GM23338 (cell line): Measurements from ENCODE around the gene C14orf93. TPM values are rescaled to one million over a fixed set of nuclear protein-coding genes. Genes with fewer than 3 reads are reported as not detected.

Experiments
- ATAC-seq: fragments of 200-7000 bp; cut with Tn5 transposase; 3 replicates; pipeline ENCODE4 v1.9.1; 2020
- DNase-seq: peaks from one replicate; pipeline ENCODE4 v3.0.0-alpha.2; 2015; ENCODE audit warnings: low spot score
- H2AFZ ChIP-seq: fragments of 200-600 bp; sonication (generic); 2 replicates; pipeline ENCODE4 v1.8.0; 2016; ENCODE audit warnings: antibody characterized with exemption, mild to moderate bottlenecking, moderate library complexity
- H3F3A ChIP-seq: fragments of 200-600 bp; sonication (generic); replicated peaks from 2 replicates; pipeline ENCODE4 v1.8.0; 2017; ENCODE audit warnings: antibody characterized with exemption, mixed run types, low read depth
- H3K27ac ChIP-seq: fragments of 200-600 bp; sonication (generic); 2 replicates; pipeline ENCODE4 v1.6.1; 2016; ENCODE audit warnings: low read depth
- H3K27me3 ChIP-seq: fragments of 200-600 bp; sonication (generic); 2 replicates; pipeline ENCODE4 v1.8.0; 2016; ENCODE audit warnings: mild to moderate bottlenecking, mixed run types, moderate library complexity; ENCODE audit not compliant: insufficient read depth
- H3K36me3 ChIP-seq: fragments of 200-600 bp; sonication (generic); 2 replicates; pipeline ENCODE4 v1.8.0; 2016; ENCODE audit warnings: mild to moderate bottlenecking; ENCODE audit not compliant: insufficient read depth
- H3K4me1 ChIP-seq: fragments of 200-600 bp; sonication (generic); 2 replicates; pipeline ENCODE4 v1.8.0; 2016; ENCODE audit warnings: mild to moderate bottlenecking, moderate library complexity; ENCODE audit not compliant: insufficient read depth
- H3K4me2 ChIP-seq: fragments of 200-600 bp; sonication (generic); 2 replicates; pipeline ENCODE4 v1.7.1; 2017; ENCODE audit warnings: mixed run types
- H3K4me3 ChIP-seq: fragments of 200-600 bp; sonication (generic); 2 replicates; pipeline ENCODE4 v1.6.1; 2016; ENCODE audit warnings: mixed run types
- H3K79me2 ChIP-seq: fragments of 200-600 bp; sonication (generic); replicated peaks from 2 replicates; pipeline ENCODE4 v1.8.0; 2017; ENCODE audit warnings: mild to moderate bottlenecking; ENCODE audit not compliant: insufficient read depth
- H3K9me2 ChIP-seq: fragments of 200-600 bp; sonication (generic); 2 replicates; pipeline ENCODE4 v1.8.0; 2017; ENCODE audit not compliant: insufficient read depth
- H4K20me1 ChIP-seq: fragments of 200-600 bp; sonication (generic); replicated peaks from 2 replicates; pipeline ENCODE4 v1.8.0; 2017; ENCODE audit warnings: mild to moderate bottlenecking; ENCODE audit not compliant: insufficient read depth
- H3K27ac Mint-ChIP-seq: 2 replicates; pipeline ENCODE4 v1.8.0; 2020; ENCODE audit warnings: inconsistent platforms, mild to moderate bottlenecking, moderate library complexity, mixed read lengths
- H3K27me3 Mint-ChIP-seq: 3 replicates; pipeline ENCODE4 v1.8.0; 2022; ENCODE audit warnings: low read depth, mild to moderate bottlenecking, moderate library complexity, mixed read lengths, inconsistent platforms; ENCODE audit not compliant: insufficient read depth, poor library complexity
- H3K36me3 Mint-ChIP-seq: 3 replicates; pipeline ENCODE4 v1.8.0; 2021; ENCODE audit warnings: low read depth, mild to moderate bottlenecking, inconsistent platforms, moderate library complexity, mixed read lengths
- H3K4me1 Mint-ChIP-seq: 3 replicates; pipeline ENCODE4 v1.8.0; 2020; ENCODE audit warnings: mild to moderate bottlenecking, inconsistent platforms, mixed read lengths
- H3K4me3 Mint-ChIP-seq: 3 replicates; pipeline ENCODE4 v1.8.0; 2021; ENCODE audit warnings: moderate library complexity, mild to moderate bottlenecking, inconsistent platforms, mixed read lengths
- H3K9me3 Mint-ChIP-seq: 3 replicates; pipeline ENCODE4 v1.8.0; 2020; ENCODE audit warnings: moderate library complexity, mild to moderate bottlenecking, inconsistent platforms, mixed read lengths
- NANOG ChIP-seq: IDR thresholded peaks from 2 replicates; pipeline ENCODE4 v1.6.1; 2016; ENCODE audit warnings: antibody characterized with exemption, borderline replicate concordance
- polyA plus RNA-seq: library from polyadenylated mRNA; unstranded; fragments of >200 nt; fragmentation: Nextera tagmentation; extraction: Ambion mirVana; gene quantifications from 2 replicates; pipeline ENCODE4 v1.2.1, GENCODE V29; 2016
- total RNA-seq: library from RNA; depleted of rRNA; stranded (reverse); fragments of >200 nt; shearing (Covaris generic); gene quantifications from 2 replicates; pipeline ENCODE4 v1.2.3, GENCODE V29; 2014
- TF ChIP-seq, protein P1 (sequence below): IDR thresholded peaks from one replicate; pipeline ENCODE4 v1.6.1; 2018; ENCODE audit warnings: antibody characterized with exemption; ENCODE audit not compliant: unreplicated experiment
- TF ChIP-seq, protein P2 (sequence below): fragments of 250-450 bp; sonication (Bioruptor Pico); IDR thresholded peaks from 2 replicates; pipeline ENCODE4 v1.5.0; 2020; ENCODE audit warnings: mild to moderate bottlenecking, moderate library complexity
- TF ChIP-seq, protein P3 (sequence below), 2 experiments: fragments of 200-600 bp in 1 of 2; sonication (generic) in 1 of 2; conservative IDR thresholded peaks; 2 replicates each; pipeline versions ENCODE4 v1.5.1 to v1.6.1; 2016 to 2017; ENCODE audit warnings: antibody characterized with exemption in 2 of 2, low read depth in 2 of 2, mild to moderate bottlenecking in 2 of 2, moderate library complexity in 1 of 2

Gene C14orf93
- total and polyA plus RNA-seq, 2 experiments from 2014 or later, result 3.5 to 11.7 TPM

DNA sequence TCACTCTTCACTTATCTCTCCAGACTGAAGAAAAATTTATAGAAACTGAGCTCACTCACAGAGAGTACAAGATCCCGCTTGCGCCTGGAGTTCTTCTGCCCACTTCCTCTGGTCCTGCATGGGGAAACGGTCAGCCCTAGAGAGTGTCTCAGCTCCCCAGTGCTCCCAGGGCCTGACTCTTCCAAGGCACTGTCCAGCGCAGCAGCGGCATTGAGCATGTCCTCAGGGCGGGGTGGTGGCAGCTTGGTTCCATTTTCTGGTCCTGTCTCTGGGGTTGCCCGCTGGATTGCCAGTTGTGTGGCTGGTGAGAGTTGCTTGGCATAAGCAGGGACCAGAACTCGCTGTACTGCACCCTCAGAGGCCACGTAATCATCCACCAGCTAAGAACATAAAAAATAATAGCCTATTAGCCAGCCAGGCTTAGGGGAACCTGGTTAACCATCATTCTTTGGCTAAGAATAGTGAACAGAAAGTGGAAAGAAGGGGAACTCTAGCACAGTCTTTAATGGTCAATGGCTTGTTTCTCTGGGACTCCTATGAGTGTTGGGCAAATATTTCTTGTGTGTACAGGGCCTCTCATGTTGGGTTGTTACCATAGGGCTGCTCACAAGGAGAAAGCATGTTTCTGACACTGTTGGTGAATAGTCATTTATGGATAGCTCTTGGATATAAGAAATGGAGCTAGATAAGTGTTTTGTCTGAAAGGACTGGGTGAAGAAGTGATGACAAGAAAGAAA lies 13.9 kb downstream of the C14orf93 start (continued):
- TF ChIP-seq, protein P1, sequence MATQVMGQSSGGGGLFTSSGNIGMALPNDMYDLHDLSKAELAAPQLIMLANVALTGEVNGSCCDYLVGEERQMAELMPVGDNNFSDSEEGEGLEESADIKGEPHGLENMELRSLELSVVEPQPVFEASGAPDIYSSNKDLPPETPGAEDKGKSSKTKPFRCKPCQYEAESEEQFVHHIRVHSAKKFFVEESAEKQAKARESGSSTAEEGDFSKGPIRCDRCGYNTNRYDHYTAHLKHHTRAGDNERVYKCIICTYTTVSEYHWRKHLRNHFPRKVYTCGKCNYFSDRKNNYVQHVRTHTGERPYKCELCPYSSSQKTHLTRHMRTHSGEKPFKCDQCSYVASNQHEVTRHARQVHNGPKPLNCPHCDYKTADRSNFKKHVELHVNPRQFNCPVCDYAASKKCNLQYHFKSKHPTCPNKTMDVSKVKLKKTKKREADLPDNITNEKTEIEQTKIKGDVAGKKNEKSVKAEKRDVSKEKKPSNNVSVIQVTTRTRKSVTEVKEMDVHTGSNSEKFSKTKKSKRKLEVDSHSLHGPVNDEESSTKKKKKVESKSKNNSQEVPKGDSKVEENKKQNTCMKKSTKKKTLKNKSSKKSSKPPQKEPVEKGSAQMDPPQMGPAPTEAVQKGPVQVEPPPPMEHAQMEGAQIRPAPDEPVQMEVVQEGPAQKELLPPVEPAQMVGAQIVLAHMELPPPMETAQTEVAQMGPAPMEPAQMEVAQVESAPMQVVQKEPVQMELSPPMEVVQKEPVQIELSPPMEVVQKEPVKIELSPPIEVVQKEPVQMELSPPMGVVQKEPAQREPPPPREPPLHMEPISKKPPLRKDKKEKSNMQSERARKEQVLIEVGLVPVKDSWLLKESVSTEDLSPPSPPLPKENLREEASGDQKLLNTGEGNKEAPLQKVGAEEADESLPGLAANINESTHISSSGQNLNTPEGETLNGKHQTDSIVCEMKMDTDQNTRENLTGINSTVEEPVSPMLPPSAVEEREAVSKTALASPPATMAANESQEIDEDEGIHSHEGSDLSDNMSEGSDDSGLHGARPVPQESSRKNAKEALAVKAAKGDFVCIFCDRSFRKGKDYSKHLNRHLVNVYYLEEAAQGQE, result no peak

DNA sequence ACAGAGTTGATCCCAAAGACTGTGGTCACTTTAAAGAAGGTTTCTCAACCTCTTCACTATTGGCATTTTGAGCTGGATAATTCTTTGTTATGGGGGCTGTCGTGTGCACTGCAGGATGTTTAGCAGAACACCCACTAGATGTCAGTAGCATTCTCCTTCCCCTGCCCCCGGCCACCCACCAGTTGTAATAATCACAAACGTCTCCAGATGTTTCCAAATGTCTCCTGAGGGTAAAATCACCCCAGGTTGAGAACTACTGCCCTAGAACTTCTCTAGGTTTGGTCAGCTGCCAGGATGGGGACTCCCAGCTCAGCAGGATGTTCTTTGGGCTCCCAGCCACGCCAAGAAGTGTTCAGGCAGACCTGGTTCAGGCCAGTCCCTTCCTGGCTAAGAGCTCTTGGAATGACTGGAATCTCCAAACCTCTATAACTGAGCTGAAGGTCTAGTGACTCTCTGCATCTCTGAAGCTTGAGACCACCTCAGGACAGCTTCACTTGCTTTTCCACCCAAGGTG lies 15.1 kb downstream of the C14orf93 start:
- Mint-ChIP-seq H3K4me3 (no peak overlapping the region), H3K36me3 (no peaks in the 10 kb centered on the region), H3K9me3 (no peaks in the 10 kb centered on the region), H3K27me3 (no peaks in the 10 kb centered on the region), H3K27ac (0 out of 2 replicates have a peak overlapping the region, but pooled peaks have one; percentile 74), H3K4me1 (peaks cover 7% of the 10 kb centered on the region)
- Histone ChIP-seq H4K20me1 (no peaks in the 10 kb centered on the region), H3K4me2 (peak overlapping the region; percentile 1; the same call in 1 of the 2 replicates), H3K79me2 (no peaks in the 10 kb centered on the region), H3K4me1 (0 out of 2 replicates have a peak, but pooled peaks cover 3% of the 10 kb centered on the region), H3F3A (0 out of 2 replicates have a peak, but pooled peaks cover 3% of the 10 kb centered on the region), H3K4me3 (no peak overlapping the region), H3K36me3 (no peaks in the 10 kb centered on the region), H3K9me2 (no peaks in the 10 kb centered on the region), H2AFZ (0 out of 2 replicates have a peak overlapping the region, but pooled peaks have one; percentile 2), H3K27me3 (no peaks in the 10 kb centered on the region), H3K27ac (no peak overlapping the region)
- peak; percentile 62 for DNase-seq
- TF ChIP-seq NANOG, result no peak
- TF ChIP-seq, protein P2, sequence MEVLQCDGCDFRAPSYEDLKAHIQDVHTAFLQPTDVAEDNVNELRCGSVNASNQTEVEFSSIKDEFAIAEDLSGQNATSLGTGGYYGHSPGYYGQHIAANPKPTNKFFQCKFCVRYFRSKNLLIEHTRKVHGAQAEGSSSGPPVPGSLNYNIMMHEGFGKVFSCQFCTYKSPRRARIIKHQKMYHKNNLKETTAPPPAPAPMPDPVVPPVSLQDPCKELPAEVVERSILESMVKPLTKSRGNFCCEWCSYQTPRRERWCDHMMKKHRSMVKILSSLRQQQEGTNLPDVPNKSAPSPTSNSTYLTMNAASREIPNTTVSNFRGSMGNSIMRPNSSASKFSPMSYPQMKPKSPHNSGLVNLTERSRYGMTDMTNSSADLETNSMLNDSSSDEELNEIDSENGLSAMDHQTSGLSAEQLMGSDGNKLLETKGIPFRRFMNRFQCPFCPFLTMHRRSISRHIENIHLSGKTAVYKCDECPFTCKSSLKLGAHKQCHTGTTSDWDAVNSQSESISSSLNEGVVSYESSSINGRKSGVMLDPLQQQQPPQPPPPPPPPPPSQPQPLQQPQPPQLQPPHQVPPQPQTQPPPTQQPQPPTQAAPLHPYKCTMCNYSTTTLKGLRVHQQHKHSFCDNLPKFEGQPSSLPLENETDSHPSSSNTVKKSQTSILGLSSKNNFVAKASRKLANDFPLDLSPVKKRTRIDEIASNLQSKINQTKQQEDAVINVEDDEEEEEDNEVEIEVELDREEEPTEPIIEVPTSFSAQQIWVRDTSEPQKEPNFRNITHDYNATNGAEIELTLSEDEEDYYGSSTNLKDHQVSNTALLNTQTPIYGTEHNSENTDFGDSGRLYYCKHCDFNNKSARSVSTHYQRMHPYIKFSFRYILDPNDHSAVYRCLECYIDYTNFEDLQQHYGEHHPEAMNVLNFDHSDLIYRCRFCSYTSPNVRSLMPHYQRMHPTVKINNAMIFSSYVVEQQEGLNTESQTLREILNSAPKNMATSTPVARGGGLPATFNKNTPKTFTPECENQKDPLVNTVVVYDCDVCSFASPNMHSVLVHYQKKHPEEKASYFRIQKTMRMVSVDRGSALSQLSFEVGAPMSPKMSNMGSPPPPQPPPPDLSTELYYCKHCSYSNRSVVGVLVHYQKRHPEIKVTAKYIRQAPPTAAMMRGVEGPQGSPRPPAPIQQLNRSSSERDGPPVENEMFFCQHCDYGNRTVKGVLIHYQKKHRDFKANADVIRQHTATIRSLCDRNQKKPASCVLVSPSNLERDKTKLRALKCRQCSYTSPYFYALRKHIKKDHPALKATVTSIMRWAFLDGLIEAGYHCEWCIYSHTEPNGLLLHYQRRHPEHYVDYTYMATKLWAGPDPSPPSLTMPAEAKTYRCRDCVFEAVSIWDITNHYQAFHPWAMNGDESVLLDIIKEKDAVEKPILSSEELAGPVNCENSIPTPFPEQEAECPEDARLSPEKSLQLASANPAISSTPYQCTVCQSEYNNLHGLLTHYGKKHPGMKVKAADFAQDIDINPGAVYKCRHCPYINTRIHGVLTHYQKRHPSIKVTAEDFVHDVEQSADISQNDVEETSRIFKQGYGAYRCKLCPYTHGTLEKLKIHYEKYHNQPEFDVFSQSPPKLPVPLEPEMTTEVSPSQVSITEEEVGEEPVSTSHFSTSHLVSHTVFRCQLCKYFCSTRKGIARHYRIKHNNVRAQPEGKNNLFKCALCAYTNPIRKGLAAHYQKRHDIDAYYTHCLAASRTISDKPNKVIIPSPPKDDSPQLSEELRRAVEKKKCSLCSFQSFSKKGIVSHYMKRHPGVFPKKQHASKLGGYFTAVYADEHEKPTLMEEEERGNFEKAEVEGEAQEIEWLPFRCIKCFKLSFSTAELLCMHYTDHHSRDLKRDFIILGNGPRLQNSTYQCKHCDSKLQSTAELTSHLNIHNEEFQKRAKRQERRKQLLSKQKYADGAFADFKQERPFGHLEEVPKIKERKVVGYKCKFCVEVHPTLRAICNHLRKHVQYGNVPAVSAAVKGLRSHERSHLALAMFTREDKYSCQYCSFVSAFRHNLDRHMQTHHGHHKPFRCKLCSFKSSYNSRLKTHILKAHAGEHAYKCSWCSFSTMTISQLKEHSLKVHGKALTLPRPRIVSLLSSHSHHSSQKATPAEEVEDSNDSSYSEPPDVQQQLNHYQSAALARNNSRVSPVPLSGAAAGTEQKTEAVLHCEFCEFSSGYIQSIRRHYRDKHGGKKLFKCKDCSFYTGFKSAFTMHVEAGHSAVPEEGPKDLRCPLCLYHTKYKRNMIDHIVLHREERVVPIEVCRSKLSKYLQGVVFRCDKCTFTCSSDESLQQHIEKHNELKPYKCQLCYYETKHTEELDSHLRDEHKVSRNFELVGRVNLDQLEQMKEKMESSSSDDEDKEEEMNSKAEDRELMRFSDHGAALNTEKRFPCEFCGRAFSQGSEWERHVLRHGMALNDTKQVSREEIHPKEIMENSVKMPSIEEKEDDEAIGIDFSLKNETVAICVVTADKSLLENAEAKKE, result peak; percentile 87
- TF ChIP-seq, protein P3, sequence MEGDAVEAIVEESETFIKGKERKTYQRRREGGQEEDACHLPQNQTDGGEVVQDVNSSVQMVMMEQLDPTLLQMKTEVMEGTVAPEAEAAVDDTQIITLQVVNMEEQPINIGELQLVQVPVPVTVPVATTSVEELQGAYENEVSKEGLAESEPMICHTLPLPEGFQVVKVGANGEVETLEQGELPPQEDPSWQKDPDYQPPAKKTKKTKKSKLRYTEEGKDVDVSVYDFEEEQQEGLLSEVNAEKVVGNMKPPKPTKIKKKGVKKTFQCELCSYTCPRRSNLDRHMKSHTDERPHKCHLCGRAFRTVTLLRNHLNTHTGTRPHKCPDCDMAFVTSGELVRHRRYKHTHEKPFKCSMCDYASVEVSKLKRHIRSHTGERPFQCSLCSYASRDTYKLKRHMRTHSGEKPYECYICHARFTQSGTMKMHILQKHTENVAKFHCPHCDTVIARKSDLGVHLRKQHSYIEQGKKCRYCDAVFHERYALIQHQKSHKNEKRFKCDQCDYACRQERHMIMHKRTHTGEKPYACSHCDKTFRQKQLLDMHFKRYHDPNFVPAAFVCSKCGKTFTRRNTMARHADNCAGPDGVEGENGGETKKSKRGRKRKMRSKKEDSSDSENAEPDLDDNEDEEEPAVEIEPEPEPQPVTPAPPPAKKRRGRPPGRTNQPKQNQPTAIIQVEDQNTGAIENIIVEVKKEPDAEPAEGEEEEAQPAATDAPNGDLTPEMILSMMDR (conservative IDR thresholded peaks at IDR 0.05; ENCODE audit: low read depth in 2 of 2), result peak; percentile 59 to 68
- peak; percentile 87 for ATAC-seq
